GM12892 (cell line): ENCODE measurements around the gene CRYGC.

Experiments
- POLR2A ChIP-seq: IDR thresholded peaks from 2 replicates; pipeline ENCODE4 v1.6.1; 2011; ENCODE audit warnings: low read depth, low read length, control low read depth
- POLR2AphosphoS5 ChIP-seq: IDR thresholded peaks from 2 replicates; pipeline ENCODE4 v1.6.1; 2011; ENCODE audit warnings: low read depth, low read length, control low read depth
- TAF1 ChIP-seq: IDR thresholded peaks from 2 replicates; pipeline ENCODE4 v1.6.1; 2011; ENCODE audit warnings: low read depth, mild to moderate bottlenecking, control low read depth, low read length, borderline replicate concordance

GRCh38 chr2:208153156-208153555, 23.5 kb upstream of the CRYGC start:
- no peak for TF ChIP-seq POLR2A
- no peak for TF ChIP-seq POLR2AphosphoS5
- no peak for TF ChIP-seq TAF1
